Activated B cell treated with CpG ODN at 0.5 μM for 24 hours (primary cell): ENCODE data around the gene SMIM41. TPM values are rescaled to one million over a fixed set of nuclear protein-coding genes. Genes with fewer than 3 reads are reported as not detected.

Experiments
- ATAC-seq: fragments of 200-7000 bp; cut with Tn5 transposase; one replicate; pipeline ENCODE4 v1.10.0; 2021; ENCODE audit warnings: low read depth, mild to moderate bottlenecking, moderate library complexity
- CTCF ChIA-PET: fragments of 350-600 bp; sonication (Branson Sonifier 250); formaldehyde crosslinking; loops from one replicate; lab custom pipeline; 2021; ENCODE audit warnings: antibody characterized with exemption; lab: Charles Lee
- POLR2A ChIA-PET: fragments of 350-600 bp; sonication (Branson Sonifier 250); formaldehyde crosslinking; loops from one replicate; lab custom pipeline; 2021; ENCODE audit warnings: antibody characterized with exemption; lab: Charles Lee
- DNase-seq: peaks from one replicate; pipeline ENCODE4 v3.0.0; 2022
- H3K27ac Mint-ChIP-seq: one replicate; pipeline ENCODE4 v1.8.0; 2020; ENCODE audit warnings: mixed read lengths
- H3K27me3 Mint-ChIP-seq: one replicate; pipeline ENCODE4 v1.8.0; 2021; ENCODE audit warnings: mixed read lengths
- H3K36me3 Mint-ChIP-seq: one replicate; pipeline ENCODE4 v1.8.0; 2021; ENCODE audit warnings: low read depth, mixed read lengths
- H3K4me1 Mint-ChIP-seq: one replicate; pipeline ENCODE4 v1.8.0; 2021; ENCODE audit warnings: mixed read lengths
- H3K4me3 Mint-ChIP-seq: one replicate; pipeline ENCODE4 v1.8.0; 2020; ENCODE audit warnings: mild to moderate bottlenecking, mixed read lengths
- H3K9me3 Mint-ChIP-seq: one replicate; pipeline ENCODE4 v1.8.0; 2020; ENCODE audit warnings: mixed read lengths
- intact Hi-C: fragments of 100-400 bp; cut with micrococcal nuclease; formaldehyde crosslinking; loops from one replicate; pipeline ENCODE4 v1.15.1; 2024
- total RNA-seq: library from RNA; stranded (reverse); gene quantifications from 2 replicates; pipeline ENCODE4 v1.2.3, GENCODE V29; 2022
- TF ChIP-seq, protein P1 (sequence below): fragments of 200-600 bp; IDR thresholded peaks from one replicate; pipeline ENCODE4 v1.8.0; 2022; ENCODE audit warnings: antibody characterized with exemption, mild to moderate bottlenecking

SMIM41 gene
- total RNA-seq, 1 donor from 2014 or later, result not detected

DNA sequence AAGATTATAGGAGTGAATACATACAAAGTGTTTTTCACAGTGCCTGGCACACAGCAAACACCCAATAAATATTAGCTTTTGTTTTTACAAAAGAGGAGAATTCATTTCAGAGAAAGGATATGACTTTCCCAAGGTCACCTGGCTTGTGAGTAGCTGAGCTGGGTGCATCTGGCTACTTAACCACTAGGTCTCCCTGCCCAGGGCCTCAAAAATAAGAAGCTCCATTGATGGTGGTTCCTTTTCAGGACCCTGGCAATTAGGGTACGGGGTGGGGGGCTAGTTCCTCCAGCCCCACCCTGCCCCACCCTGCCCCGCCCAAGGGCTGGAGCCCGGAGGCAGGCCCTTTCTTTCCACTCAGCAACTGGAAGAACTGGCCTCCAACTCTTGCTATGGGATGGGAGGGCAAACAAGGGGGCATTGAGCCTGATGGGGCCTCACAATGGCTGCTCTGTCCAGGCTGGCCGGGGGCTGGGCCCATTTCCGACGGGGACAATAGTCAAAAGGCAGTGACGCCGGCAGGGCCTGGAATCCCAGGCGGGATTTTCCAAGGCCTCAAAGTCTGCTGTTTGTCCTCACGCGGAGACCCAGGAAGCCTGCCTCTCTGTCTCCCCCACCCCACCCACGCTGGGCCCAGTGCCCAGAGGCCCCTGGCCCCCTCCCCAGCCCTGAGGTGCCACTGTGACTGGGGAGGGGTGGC, 17.9 kb upstream of the SMIM41 start:
- H3K9me3 Mint-ChIP-seq, result no peaks in the 10 kb centered on the region
- intact Hi-C loops, result no loop called here
- H3K27ac Mint-ChIP-seq, result no peak overlapping the region
- DNase-seq (no peak), ATAC-seq (no peak)
- ChIA-PET CTCF (interaction anchor here (2.9 kb wide), 1 partner anchor 36 kb away, joined by 16 read pairs; no protein-coding TSS in a partner anchor), POLR2A (interaction anchor here (1.5 kb wide), 1 partner anchor 10 kb away, joined by 9 read pairs; the partner anchor contains the start of gene NR4A1)
- H3K36me3 Mint-ChIP-seq, result peaks cover 31% of the 10 kb centered on the region
- TF ChIP-seq, protein P1, sequence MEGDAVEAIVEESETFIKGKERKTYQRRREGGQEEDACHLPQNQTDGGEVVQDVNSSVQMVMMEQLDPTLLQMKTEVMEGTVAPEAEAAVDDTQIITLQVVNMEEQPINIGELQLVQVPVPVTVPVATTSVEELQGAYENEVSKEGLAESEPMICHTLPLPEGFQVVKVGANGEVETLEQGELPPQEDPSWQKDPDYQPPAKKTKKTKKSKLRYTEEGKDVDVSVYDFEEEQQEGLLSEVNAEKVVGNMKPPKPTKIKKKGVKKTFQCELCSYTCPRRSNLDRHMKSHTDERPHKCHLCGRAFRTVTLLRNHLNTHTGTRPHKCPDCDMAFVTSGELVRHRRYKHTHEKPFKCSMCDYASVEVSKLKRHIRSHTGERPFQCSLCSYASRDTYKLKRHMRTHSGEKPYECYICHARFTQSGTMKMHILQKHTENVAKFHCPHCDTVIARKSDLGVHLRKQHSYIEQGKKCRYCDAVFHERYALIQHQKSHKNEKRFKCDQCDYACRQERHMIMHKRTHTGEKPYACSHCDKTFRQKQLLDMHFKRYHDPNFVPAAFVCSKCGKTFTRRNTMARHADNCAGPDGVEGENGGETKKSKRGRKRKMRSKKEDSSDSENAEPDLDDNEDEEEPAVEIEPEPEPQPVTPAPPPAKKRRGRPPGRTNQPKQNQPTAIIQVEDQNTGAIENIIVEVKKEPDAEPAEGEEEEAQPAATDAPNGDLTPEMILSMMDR, result no peak
- no peak overlapping the region for H3K4me3 Mint-ChIP-seq
- no peaks in the 10 kb centered on the region for H3K27me3 Mint-ChIP-seq
- H3K4me1 Mint-ChIP-seq, result no peaks in the 10 kb centered on the region

DNA sequence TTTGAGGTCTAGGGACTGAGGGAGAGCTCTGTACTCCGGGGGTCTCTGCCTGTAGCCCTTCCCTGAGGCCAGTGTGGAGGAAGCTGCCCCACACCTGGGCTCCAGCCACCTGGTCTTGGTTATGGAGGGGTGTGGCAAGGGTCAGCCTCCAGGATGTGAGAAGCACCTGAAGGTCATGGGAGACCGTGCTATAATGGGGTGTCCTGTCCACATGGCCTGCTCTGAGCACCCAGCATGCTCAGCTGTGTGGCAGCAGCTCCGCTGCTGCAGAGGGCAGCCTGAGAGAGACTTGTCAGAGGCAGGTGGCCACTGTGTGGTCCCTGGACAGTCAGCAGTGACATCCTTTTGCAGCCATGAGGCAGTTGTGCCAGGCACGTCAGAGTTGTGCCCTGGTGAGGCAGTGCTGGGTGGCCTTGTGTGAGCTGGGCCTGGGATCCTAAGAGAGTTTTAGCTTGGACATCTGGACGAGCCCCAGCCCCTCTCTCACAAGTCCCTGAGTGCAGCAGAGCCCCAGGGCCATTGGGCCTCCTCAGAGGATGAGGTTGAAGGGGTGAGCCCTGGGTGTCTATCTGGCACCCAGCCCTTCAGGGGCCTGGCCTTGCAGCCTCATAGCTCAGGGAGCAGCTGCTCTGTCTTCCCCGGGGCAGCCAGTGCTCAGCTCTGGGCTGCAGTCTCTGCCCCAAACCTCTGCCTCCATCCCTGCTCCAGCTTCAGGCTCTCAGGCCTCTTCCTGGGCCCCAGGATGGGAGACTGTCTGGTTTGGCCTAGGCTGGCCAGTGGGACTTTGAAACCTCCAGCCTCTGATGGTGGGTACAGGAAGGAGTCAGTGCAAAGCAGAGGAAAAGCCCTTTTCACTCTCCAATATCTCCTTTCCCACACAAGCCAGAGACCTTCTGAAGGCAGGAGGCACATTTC, 17.1 kb upstream of the SMIM41 start:
- Mint-ChIP-seq H3K36me3 (peaks cover 23% of the 10 kb centered on the region), H3K27ac (no peak overlapping the region), H3K27me3 (no peaks in the 10 kb centered on the region), H3K4me3 (no peak overlapping the region), H3K4me1 (no peaks in the 10 kb centered on the region), H3K9me3 (no peaks in the 10 kb centered on the region)
- no peak for DNase-seq
- TF ChIP-seq, protein P1, result no peak
- POLR2A ChIA-PET, result interaction anchor here (1.5 kb wide), 1 partner anchor 11 kb away, joined by 9 read pairs; the partner anchor contains the start of gene NR4A1
- intact Hi-C loops, result no loop called here
- CTCF ChIA-PET, result interaction anchor here (1.1 kb wide), 1 partner anchor 37 kb away, joined by 3 read pairs; no protein-coding TSS in a partner anchor
- ATAC-seq, result no peak

DNA sequence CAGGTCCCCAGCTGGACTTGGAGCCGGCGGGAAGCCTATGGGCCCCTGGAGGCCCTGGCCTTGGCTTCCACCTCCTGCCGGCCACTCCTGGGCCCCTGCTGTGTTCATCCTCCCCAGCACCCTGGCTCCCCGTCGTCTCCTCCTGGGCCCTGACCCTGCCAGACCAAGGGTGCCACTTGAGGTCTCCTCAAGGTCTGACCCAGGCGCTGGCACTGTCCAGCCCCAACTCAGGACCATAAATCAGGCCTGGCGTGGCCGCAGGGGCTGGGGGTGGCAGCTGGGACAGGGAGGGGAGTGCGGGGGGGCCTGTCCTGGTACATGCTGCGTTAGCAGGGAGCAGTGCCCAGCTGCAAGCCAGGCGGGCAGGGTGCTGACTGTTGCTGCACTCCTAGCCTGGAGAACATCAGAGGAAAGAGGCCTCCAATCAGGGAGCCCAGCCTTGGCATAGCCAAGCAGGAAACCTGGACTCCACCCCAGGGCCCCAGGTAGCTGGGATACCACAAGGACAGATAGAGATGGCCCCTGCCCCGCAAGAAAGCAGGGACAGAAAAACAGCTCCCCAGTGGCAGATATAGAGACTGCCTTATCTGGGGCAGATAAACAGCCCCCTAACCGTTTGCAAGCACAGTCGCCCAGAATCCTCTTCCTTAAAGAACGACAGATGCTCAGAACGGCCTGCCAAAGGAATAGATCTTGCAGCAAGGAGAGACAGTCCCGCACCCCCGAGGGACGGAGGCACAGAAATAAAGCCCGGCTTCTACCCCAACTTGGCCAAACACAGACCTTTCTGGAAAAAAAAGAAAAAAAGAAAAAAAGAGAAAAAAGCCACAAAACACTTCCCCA, 16.2 kb upstream of the SMIM41 start:
- H3K4me3 Mint-ChIP-seq, result no peak overlapping the region
- H3K27ac Mint-ChIP-seq, result no peak overlapping the region
- TF ChIP-seq, protein P1, result no peak
- ChIA-PET CTCF (interaction anchor here (1.1 kb wide), 1 partner anchor 38 kb away, joined by 3 read pairs; no protein-coding TSS in a partner anchor), POLR2A (no interaction called here)
- peaks cover 16% of the 10 kb centered on the region for H3K36me3 Mint-ChIP-seq
- no peak for ATAC-seq
- H3K4me1 Mint-ChIP-seq, result no peaks in the 10 kb centered on the region
- intact Hi-C loops, result no loop called here
- H3K9me3 Mint-ChIP-seq, result no peaks in the 10 kb centered on the region
- no peaks in the 10 kb centered on the region for H3K27me3 Mint-ChIP-seq
- no peak for DNase-seq

DNA sequence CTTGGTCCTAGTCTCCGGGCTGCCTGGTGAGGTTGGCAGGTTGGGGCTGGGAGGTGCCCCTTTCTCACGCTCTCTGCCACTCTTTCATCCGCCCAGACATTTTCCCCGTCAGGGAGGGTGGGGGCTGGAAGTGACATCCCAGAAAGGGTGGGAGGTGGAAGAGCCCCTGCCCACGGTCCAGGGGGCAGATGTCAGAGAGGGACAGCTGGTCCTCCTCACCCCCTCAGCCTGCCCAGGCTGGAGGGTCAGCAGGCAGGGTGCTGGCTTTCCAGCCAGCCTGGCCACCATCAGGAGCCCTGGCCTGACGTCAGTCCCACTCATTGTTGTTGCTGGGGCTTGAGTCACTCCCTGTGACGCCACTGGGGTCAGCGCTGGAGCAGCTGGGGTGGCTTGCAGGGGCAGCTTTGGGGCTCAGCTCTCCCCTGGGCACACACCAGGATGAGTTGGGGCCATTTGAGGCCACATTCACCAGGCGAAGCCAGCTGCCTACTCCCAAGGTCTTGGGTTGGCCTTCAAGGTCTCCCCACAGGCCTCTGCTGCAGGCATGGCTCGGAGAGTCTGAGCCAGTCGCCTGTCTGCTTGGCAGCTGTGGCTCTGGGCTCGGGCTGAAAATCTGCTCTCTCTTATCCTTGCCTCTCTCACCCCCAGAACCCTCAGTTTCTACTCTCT, 15.4 kb upstream of the SMIM41 start:
- Mint-ChIP-seq H3K27ac (no peak overlapping the region), H3K36me3 (peaks cover 8% of the 10 kb centered on the region), H3K27me3 (no peaks in the 10 kb centered on the region), H3K9me3 (no peaks in the 10 kb centered on the region), H3K4me3 (no peak overlapping the region), H3K4me1 (peaks cover 3% of the 10 kb centered on the region)
- TF ChIP-seq, protein P1, result no peak
- ChIA-PET POLR2A (no interaction called here), CTCF (interaction anchor here (1.2 kb wide), 1 partner anchor 38 kb away, joined by 3 read pairs; no protein-coding TSS in a partner anchor)
- intact Hi-C loops, result no loop called here
- ATAC-seq (no peak), DNase-seq (no peak)
